Measurements from ENCODE around the gene USH1G. TPM values are rescaled to one million over a fixed set of nuclear protein-coding genes. Genes with fewer than 3 reads are reported as not detected.
A peak's percentile ranks its signal among the peaks of the same experiment; 100 is the strongest.
"Not testable (repeated sequence)": the region's sequence is repeated elsewhere in the genome, so short reads cannot be mapped to it uniquely, and the experiment has no call there.

USH1G gene
- total and polyA plus RNA-seq, 2 of the 13 experiments (the other 11 are each of a cell fraction or from before 2014, with no cell fraction given): 0.04 TPM; not detected in 1

DNA sequence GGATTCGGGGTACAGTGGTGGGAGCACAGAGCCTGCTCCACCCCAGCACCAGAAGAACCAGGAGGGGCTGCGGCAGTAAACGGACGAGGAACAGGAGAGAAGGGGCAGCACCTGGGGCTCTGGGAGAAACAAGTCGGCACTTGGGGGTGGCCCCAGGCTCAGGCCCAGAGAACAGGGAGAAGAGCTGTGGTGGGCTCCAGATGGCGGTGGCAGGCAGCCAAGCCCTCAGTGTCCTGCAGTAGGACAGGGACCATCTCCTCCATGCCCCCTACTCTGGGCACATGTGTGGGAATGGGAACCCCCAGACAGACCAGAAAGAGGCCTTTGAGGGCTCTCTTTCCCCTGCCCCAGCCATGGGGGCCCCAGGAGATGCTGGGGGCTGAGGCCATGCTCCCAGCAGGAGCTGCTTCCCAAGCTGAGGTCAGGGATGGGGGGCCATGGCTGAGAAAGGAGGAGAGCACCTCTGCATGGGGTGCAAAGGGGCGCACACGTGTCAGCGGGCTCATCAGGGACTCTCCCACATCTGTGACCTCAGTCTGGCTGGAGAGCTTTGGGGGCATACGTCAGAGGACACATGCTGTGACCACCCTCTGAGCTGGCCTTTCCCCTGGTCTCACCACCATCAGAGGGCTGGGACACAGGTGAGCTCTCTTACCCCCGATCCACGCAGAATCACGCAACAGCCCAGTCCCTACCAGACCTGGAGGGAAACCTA lies 6.8 kb downstream of the USH1G start:
- DNase-seq (ENCODE audit: low spot score) (no peak), ATAC-seq (no peak), FAIRE-seq (no peak)
- ChIA-PET POLR2A (no interaction called here), CTCF (ENCODE audit: low intra/inter-chr PET ratio, low total read pairs) (no interaction called here)
- intact Hi-C loops (cut with micrococcal nuclease; ENCODE audit: unreplicated experiment) (no loop called here), in situ Hi-C loops (cut with HindIII; ENCODE audit: extremely low pct_ligation_motif_present, low pct_unique_long_range_greater_than_20kb) (loop anchor here (5.0 kb wide), 1 partner anchor 91 kb away; no protein-coding TSS in a partner anchor)
- H3K36me3 ChIP-seq (replicated peaks in 1 of 2; ENCODE audit: control insufficient read depth in 1 of 2, insufficient read depth in 2 of 2, low read length in 2 of 2): no peaks in the 10 kb centered on the region
- H3K4me2 ChIP-seq (ENCODE audit: low read depth, low read length): no peak overlapping the region
- H3K4me1 ChIP-seq (ENCODE audit: insufficient read depth, low read length): peaks cover 29% of the 10 kb centered on the region
- H3K9ac ChIP-seq (ENCODE audit: insufficient read depth, low read depth, low read length): no peak overlapping the region
- H3K9me3 ChIP-seq (ENCODE audit: low read length): no peaks in the 10 kb centered on the region
- peaks cover 3 to 41% of the 10 kb centered on the region in 2 experiments for H3K27me3 ChIP-seq (ENCODE audit: control insufficient read depth in 1 of 2, insufficient read depth in 2 of 2, low read length in 2 of 2)
- H2AFZ ChIP-seq (ENCODE audit: low read length): no peak overlapping the region
- BruUV-seq (replicated peaks): no TSS peak
- no peak overlapping the region for H3K27ac ChIP-seq (ENCODE audit: extremely low read length, insufficient read depth, low read length)
- 10% methylated on average over 13 of the region's 13 CpGs for WGBS (ENCODE audit: low lambda C conversion rate)
- H3K79me2 ChIP-seq (ENCODE audit: insufficient read depth, low read length): no peaks in the 10 kb centered on the region
- H4K20me1 ChIP-seq (ENCODE audit: insufficient read depth, low read length): no peaks in the 10 kb centered on the region
- peak; percentile 73 for TF ChIP-seq CREB1 (IDR thresholded peaks at IDR 0.05)
- TF ChIP-seq CREB1 (CRISPR knock-in tag; IDR thresholded peaks at IDR 0.05): no peak
- TF ChIP-seq, protein P1, sequence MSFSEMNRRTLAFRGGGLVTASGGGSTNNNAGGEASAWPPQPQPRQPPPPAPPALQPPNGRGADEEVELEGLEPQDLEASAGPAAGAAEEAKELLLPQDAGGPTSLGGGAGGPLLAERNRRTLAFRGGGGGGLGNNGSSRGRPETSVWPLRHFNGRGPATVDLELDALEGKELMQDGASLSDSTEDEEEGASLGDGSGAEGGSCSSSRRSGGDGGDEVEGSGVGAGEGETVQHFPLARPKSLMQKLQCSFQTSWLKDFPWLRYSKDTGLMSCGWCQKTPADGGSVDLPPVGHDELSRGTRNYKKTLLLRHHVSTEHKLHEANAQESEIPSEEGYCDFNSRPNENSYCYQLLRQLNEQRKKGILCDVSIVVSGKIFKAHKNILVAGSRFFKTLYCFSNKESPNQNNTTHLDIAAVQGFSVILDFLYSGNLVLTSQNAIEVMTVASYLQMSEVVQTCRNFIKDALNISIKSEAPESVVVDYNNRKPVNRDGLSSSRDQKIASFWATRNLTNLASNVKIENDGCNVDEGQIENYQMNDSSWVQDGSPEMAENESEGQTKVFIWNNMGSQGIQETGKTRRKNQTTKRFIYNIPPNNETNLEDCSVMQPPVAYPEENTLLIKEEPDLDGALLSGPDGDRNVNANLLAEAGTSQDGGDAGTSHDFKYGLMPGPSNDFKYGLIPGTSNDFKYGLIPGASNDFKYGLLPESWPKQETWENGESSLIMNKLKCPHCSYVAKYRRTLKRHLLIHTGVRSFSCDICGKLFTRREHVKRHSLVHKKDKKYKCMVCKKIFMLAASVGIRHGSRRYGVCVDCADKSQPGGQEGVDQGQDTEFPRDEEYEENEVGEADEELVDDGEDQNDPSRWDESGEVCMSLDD (CRISPR knock-in tag; IDR thresholded peaks at IDR 0.05; ENCODE audit: borderline replicate concordance): no peak
- H3K4me3 ChIP-seq (replicated peaks in 1 of 3; ENCODE audit: insufficient read depth in 1 of 3, low read depth in 2 of 3, low read length in 3 of 3): no peak overlapping the region

DNA sequence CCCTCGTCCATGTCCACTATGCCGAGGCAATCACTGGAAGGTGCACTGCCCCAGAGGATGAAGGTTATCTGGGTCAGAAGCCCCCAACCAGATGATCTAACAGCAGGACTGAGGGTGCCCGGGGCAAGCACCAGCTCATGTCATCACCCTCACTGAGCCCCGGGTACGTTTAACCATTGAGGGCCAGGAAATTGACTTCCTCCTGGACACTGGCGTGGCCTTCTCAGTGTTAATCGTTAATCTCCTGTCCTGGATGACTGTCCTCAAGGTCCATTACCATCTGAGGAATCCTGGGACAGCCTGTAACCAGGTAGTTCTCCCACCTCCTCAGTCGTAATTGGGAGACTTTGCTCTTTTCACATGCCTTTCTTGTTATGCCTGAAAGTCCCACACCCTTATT lies 11.6 kb downstream of the USH1G start:
- H4K20me1 ChIP-seq (ENCODE audit: insufficient read depth, low read length); H3K79me2 ChIP-seq (ENCODE audit: insufficient read depth, low read length); H3K4me3 ChIP-seq (replicated peaks in 1 of 3; ENCODE audit: insufficient read depth in 1 of 3, low read depth in 2 of 3, low read length in 3 of 3); H3K9ac ChIP-seq (ENCODE audit: insufficient read depth, low read depth, low read length); H3K9me3 ChIP-seq (ENCODE audit: low read length); ATAC-seq; CTCF ChIA-PET (ENCODE audit: low intra/inter-chr PET ratio, low total read pairs); in situ Hi-C loops (cut with HindIII; ENCODE audit: extremely low pct_ligation_motif_present, low pct_unique_long_range_greater_than_20kb); BruUV-seq (replicated peaks); intact Hi-C loops (cut with micrococcal nuclease; ENCODE audit: unreplicated experiment); H3K36me3 ChIP-seq (replicated peaks in 1 of 2; ENCODE audit: control insufficient read depth in 1 of 2, insufficient read depth in 2 of 2, low read length in 2 of 2); DNase-seq (ENCODE audit: low spot score); H3K27ac ChIP-seq (ENCODE audit: extremely low read length, insufficient read depth, low read length); FAIRE-seq: not testable (repeated sequence)
- Histone ChIP-seq H3K4me2 (ENCODE audit: low read depth, low read length) (peak overlapping the region; percentile 49), H3K27me3 (ENCODE audit: control insufficient read depth in 1 of 2, insufficient read depth in 2 of 2, low read length in 2 of 2) (peaks cover 0 to 17% of the 10 kb centered on the region in 2 experiments; a peak in 3 of 5 replicates), H2AFZ (ENCODE audit: low read length) (peak overlapping the region; percentile 27), H3K4me1 (ENCODE audit: insufficient read depth, low read length) (peaks cover 24% of the 10 kb centered on the region; the same call in 1 of the 2 replicates)
- 0% methylated on average over 5 of the region's 8 CpGs for WGBS (ENCODE audit: low lambda C conversion rate)
- POLR2A ChIA-PET: interaction anchor here (1.0 kb wide), 1 partner anchor 38 kb away, joined by 3 read pairs; the partner anchor contains the start of gene FDXR
- 0 out of 2 replicates have a peak, but pooled peaks have one; percentile 43 for TF ChIP-seq GABPB1 (CRISPR knock-in tag; IDR thresholded peaks at IDR 0.05)
- TF ChIP-seq, protein P2, sequence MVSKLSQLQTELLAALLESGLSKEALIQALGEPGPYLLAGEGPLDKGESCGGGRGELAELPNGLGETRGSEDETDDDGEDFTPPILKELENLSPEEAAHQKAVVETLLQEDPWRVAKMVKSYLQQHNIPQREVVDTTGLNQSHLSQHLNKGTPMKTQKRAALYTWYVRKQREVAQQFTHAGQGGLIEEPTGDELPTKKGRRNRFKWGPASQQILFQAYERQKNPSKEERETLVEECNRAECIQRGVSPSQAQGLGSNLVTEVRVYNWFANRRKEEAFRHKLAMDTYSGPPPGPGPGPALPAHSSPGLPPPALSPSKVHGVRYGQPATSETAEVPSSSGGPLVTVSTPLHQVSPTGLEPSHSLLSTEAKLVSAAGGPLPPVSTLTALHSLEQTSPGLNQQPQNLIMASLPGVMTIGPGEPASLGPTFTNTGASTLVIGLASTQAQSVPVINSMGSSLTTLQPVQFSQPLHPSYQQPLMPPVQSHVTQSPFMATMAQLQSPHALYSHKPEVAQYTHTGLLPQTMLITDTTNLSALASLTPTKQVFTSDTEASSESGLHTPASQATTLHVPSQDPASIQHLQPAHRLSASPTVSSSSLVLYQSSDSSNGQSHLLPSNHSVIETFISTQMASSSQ (IDR thresholded peaks at IDR 0.05; ENCODE audit: low read depth): not testable (repeated sequence)
- TF ChIP-seq, protein P2 (CRISPR knock-in tag; IDR thresholded peaks at IDR 0.05; ENCODE audit: borderline replicate concordance): peak; percentile 66
- 0 out of 2 replicates have a peak, but pooled peaks have one; percentile 3 for TF ChIP-seq HMG20B (CRISPR knock-in tag; conservative IDR thresholded peaks at IDR 0.05)
- peak; percentile 34; the same call in 1 of the 2 replicates for TF ChIP-seq KAT7 (CRISPR knock-in tag; IDR thresholded peaks at IDR 0.05; ENCODE audit: borderline replicate concordance)
- TF ChIP-seq ZFX (CRISPR knock-in tag; IDR thresholded peaks at IDR 0.05; ENCODE audit: low read depth): peak; percentile 39; the same call in 1 of the 2 replicates
- 0 out of 4 replicates have a peak, but pooled peaks of 1 of the 2 experiments have one; percentile 16 for TF ChIP-seq KLF16 (CRISPR knock-in tag; IDR thresholded peaks at IDR 0.05)

Data from HepG2 (cell line).